GM12873 (cell line): ENCODE measurements around the gene IPO5.

ENCODE experiments used
- CTCF ChIP-seq: IDR thresholded peaks from 2 replicates; pipeline ENCODE4 v1.5.1; 2012; ENCODE audit warnings: low read depth, mild to moderate bottlenecking, moderate library complexity, low read length, control low read depth; ENCODE audit not compliant: insufficient read depth; ENCODE audit errors: missing control alignments

The IPO5 gene

GRCh38 chr13:97921176-97921816 is 32.2 kb upstream of the IPO5 start:
- TF ChIP-seq CTCF = no peak

GRCh38 chr13:97928301-97928700 is 25.2 kb upstream of the IPO5 start:
- no peak for TF ChIP-seq CTCF

DNA sequence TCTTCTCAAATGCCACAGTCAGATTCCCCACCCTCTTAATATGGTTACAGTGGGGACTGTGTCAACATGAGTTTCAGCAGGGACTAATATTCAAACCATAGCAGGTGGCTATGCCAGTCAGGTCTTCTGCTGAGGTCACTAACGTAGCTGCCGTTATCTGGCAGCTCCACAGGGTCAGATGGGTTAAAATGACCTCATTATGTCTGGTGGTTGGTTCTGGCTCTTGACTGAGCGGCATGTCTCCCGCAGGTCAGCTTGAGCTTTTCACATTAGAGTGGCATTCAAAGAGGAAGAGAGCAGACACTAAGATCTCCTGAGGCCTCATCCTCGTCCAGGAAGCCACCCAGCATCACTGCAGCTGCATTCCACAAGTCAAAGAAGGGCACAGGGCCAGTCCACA is 21.4 kb upstream of the IPO5 start:
- no peak for TF ChIP-seq CTCF

DNA sequence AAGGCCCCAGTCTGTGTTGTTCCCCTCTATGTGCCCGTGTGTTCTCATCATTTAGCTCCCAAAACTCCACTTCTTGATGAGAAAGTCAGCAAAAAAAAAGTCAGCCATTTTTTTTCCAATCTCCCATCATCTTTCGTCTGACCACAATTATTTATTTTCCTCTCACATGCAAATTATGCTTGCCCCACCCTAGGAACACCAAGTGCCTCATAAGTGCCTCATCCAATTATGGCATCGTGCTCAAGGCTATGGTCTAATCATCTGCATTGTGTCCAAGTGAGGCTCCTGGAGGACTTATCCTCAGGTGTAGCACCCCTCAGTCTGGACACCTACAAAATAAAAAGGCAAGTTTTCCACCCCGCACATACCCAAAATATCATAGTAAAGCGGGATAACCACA is 20.8 kb upstream of the IPO5 start:
- TF ChIP-seq CTCF = no peak

GRCh38 chr13:97933776-97934175 is 19.7 kb upstream of the IPO5 start:
- TF ChIP-seq CTCF = no peak

DNA sequence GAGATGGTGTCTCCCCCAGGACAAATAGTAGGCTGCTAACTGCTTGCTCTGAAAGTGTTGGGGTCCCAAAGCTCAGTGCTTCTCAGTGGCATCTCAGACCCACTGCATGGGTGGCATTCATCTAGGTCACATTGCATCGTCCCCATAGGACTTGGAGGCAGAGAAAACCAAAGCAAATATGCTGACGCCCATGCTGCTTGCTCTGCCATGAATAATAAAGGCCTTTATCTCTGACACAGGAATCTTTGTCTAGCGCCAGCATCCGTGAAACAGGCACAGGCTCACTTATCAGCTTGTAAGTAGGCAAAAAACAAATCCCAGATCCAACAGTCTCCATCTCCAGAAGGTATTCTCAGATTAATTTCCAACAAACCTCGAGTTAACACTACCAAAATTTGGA is 18.9 kb upstream of the IPO5 start:
- no peak for TF ChIP-seq CTCF

DNA sequence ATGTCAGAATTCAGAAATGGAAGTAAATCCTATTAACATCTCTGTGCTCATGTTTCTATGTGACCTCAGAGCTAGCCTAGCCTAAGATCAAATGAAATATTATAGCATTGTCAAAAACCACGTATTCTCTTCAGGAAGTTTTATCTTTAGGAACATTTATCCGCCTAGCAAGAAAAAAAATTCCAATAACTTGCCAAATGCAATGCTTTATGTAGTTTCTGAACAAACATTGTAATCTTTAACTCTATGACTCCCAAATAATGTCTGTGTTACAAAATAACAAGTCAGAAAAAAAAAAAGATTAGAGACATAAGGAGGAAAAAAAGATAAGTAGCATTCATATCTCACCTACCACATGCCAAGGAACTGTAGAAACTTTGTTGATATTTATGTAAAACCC is 18.4 kb upstream of the IPO5 start:
- TF ChIP-seq CTCF = no peak
